ENCODE measurements around the gene ADAMTS19.
"Not testable (repeated sequence)": the region's sequence is repeated elsewhere in the genome, so short reads cannot be mapped to it uniquely, and the experiment has no call there.

The ADAMTS19 gene

GRCh38 chr5:129619782-129620181 is 159.7 kb downstream of the ADAMTS19 start:
- Histone ChIP-seq H3K4me1 (ENCODE audit: control insufficient read depth, insufficient read depth, low read length) (no peaks in the 10 kb centered on the region), H3K36me3 (ENCODE audit: control insufficient read depth, insufficient read depth, low read length) (no peaks in the 10 kb centered on the region), H3K9me3 (ENCODE audit: control insufficient read depth, low read length) (no peaks in the 10 kb centered on the region), H3K4me3 (ENCODE audit: insufficient read depth, low read depth, low read length) (no peak overlapping the region), H3K27me3 (ENCODE audit: control insufficient read depth, insufficient read depth, low read length, poor library complexity, severe bottlenecking) (no peaks in the 10 kb centered on the region), H3K27ac (ENCODE audit: insufficient read depth, low read depth, low read length, poor library complexity, severe bottlenecking) (no peak overlapping the region)
- 85 to 91% methylated on average over 2 of the region's 2 CpGs for WGBS, 2 experiments

- H3K27me3 ChIP-seq (ENCODE audit: control insufficient read depth, insufficient read depth, low read length, poor library complexity, severe bottlenecking), result no peaks in the 10 kb centered on the region
- H3K4me3 ChIP-seq (ENCODE audit: insufficient read depth, low read depth, low read length), result no peak overlapping the region
- no peaks in the 10 kb centered on the region for H3K9me3 ChIP-seq (ENCODE audit: control insufficient read depth, low read length)
- no peak overlapping the region for H3K27ac ChIP-seq (ENCODE audit: insufficient read depth, low read depth, low read length, poor library complexity, severe bottlenecking)
- H3K36me3 ChIP-seq (ENCODE audit: control insufficient read depth, insufficient read depth, low read length), result no peaks in the 10 kb centered on the region
- WGBS, 2 experiments, result 100% methylated on average over 1 of the region's 1 CpG; no CpG with 5 or more reads in 1 of the 2 experiments
- no peaks in the 10 kb centered on the region for H3K4me1 ChIP-seq (ENCODE audit: control insufficient read depth, insufficient read depth, low read length)
These were observed 162.4 kb downstream of the ADAMTS19 start for GRCh38 chr5:129622531-129622930.

- no peak overlapping the region for H3K4me3 ChIP-seq (ENCODE audit: insufficient read depth, low read depth, low read length)
- H3K27me3 ChIP-seq (ENCODE audit: control insufficient read depth, insufficient read depth, low read length, poor library complexity, severe bottlenecking), result no peaks in the 10 kb centered on the region
- H3K9me3 ChIP-seq (ENCODE audit: control insufficient read depth, low read length), result no peaks in the 10 kb centered on the region
- WGBS, 2 experiments, result 93 to 94% methylated on average over 1 of the region's 1 CpG
- no peaks in the 10 kb centered on the region for H3K4me1 ChIP-seq (ENCODE audit: control insufficient read depth, insufficient read depth, low read length)
- H3K27ac ChIP-seq (ENCODE audit: insufficient read depth, low read depth, low read length, poor library complexity, severe bottlenecking), result no peak overlapping the region
- no peaks in the 10 kb centered on the region for H3K36me3 ChIP-seq (ENCODE audit: control insufficient read depth, insufficient read depth, low read length)
These were observed 169.5 kb downstream of the ADAMTS19 start for GRCh38 chr5:129629575-129629974.

- Histone ChIP-seq H3K27me3 (ENCODE audit: control insufficient read depth, insufficient read depth, low read length, poor library complexity, severe bottlenecking) (no peaks in the 10 kb centered on the region), H3K36me3 (ENCODE audit: control insufficient read depth, insufficient read depth, low read length) (no peaks in the 10 kb centered on the region), H3K27ac (ENCODE audit: insufficient read depth, low read depth, low read length, poor library complexity, severe bottlenecking) (no peak overlapping the region), H3K4me3 (ENCODE audit: insufficient read depth, low read depth, low read length) (no peak overlapping the region), H3K4me1 (ENCODE audit: control insufficient read depth, insufficient read depth, low read length) (no peaks in the 10 kb centered on the region), H3K9me3 (ENCODE audit: control insufficient read depth, low read length) (peaks cover 2% of the 10 kb centered on the region)
- WGBS, 2 experiments, result 86 to 96% methylated on average over 2 of the region's 2 CpGs
These were observed 170.0 kb downstream of the ADAMTS19 start for GRCh38 chr5:129630101-129630500.

- Histone ChIP-seq H3K4me1 (ENCODE audit: control insufficient read depth, insufficient read depth, low read length) (no peaks in the 10 kb centered on the region), H3K9me3 (ENCODE audit: control insufficient read depth, low read length) (peaks cover 2% of the 10 kb centered on the region), H3K27me3 (ENCODE audit: control insufficient read depth, insufficient read depth, low read length, poor library complexity, severe bottlenecking) (no peaks in the 10 kb centered on the region), H3K4me3 (ENCODE audit: insufficient read depth, low read depth, low read length) (no peak overlapping the region), H3K36me3 (ENCODE audit: control insufficient read depth, insufficient read depth, low read length) (no peaks in the 10 kb centered on the region), H3K27ac (ENCODE audit: insufficient read depth, low read depth, low read length, poor library complexity, severe bottlenecking) (no peak overlapping the region)
These were observed 171.9 kb downstream of the ADAMTS19 start for GRCh38 chr5:129631961-129632360.

GRCh38 chr5:129637501-129637900 is 177.4 kb downstream of the ADAMTS19 start:
- H3K9me3 ChIP-seq (ENCODE audit: control insufficient read depth, low read length); H3K4me3 ChIP-seq (ENCODE audit: insufficient read depth, low read depth, low read length); H3K27ac ChIP-seq (ENCODE audit: insufficient read depth, low read depth, low read length, poor library complexity, severe bottlenecking); H3K4me1 ChIP-seq (ENCODE audit: control insufficient read depth, insufficient read depth, low read length); H3K27me3 ChIP-seq (ENCODE audit: control insufficient read depth, insufficient read depth, low read length, poor library complexity, severe bottlenecking); H3K36me3 ChIP-seq (ENCODE audit: control insufficient read depth, insufficient read depth, low read length): not testable (repeated sequence)
- WGBS, 2 experiments, result 89 to 93% methylated on average over 11 of the region's 11 CpGs

GRCh38 chr5:129639331-129639730 is 179.2 kb downstream of the ADAMTS19 start:
- WGBS, 2 experiments, result 89 to 90% methylated on average over 4 of the region's 4 CpGs
- H3K4me1 ChIP-seq (ENCODE audit: control insufficient read depth, insufficient read depth, low read length), result no peaks in the 10 kb centered on the region

GRCh38 chr5:129652349-129653056 is 192.4 kb downstream of the ADAMTS19 start:
- Histone ChIP-seq H3K9me3 (ENCODE audit: control insufficient read depth, low read length) (no peaks in the 10 kb centered on the region), H3K27ac (ENCODE audit: insufficient read depth, low read depth, low read length, poor library complexity, severe bottlenecking) (no peak overlapping the region), H3K27me3 (ENCODE audit: control insufficient read depth, insufficient read depth, low read length, poor library complexity, severe bottlenecking) (no peaks in the 10 kb centered on the region), H3K36me3 (ENCODE audit: control insufficient read depth, insufficient read depth, low read length) (peaks cover 4% of the 10 kb centered on the region), H3K4me1 (ENCODE audit: control insufficient read depth, insufficient read depth, low read length) (peaks cover 9% of the 10 kb centered on the region), H3K4me3 (ENCODE audit: insufficient read depth, low read depth, low read length) (no peak overlapping the region)
- WGBS, 2 experiments, result 95 to 100% methylated on average over 2 of the region's 2 CpGs

More at GRCh38 chr5:129639331-129639730, 179.2 kb downstream of the ADAMTS19 start:
- Histone ChIP-seq H3K27me3 (ENCODE audit: control insufficient read depth, insufficient read depth, low read length, poor library complexity, severe bottlenecking) (no peaks in the 10 kb centered on the region), H3K36me3 (ENCODE audit: control insufficient read depth, insufficient read depth, low read length) (no peaks in the 10 kb centered on the region), H3K4me3 (ENCODE audit: insufficient read depth, low read depth, low read length) (no peak overlapping the region), H3K27ac (ENCODE audit: insufficient read depth, low read depth, low read length, poor library complexity, severe bottlenecking) (no peak overlapping the region), H3K9me3 (ENCODE audit: control insufficient read depth, low read length) (peaks cover 2% of the 10 kb centered on the region)

GRCh38 chr5:129653057-129653375 is 192.9 kb downstream of the ADAMTS19 start:
- 92 to 95% methylated on average over 1 to 2 of the region's 2 CpGs for WGBS, 2 experiments
- Histone ChIP-seq H3K27ac (ENCODE audit: insufficient read depth, low read depth, low read length, poor library complexity, severe bottlenecking) (no peak overlapping the region), H3K36me3 (ENCODE audit: control insufficient read depth, insufficient read depth, low read length) (peaks cover 4% of the 10 kb centered on the region), H3K4me1 (ENCODE audit: control insufficient read depth, insufficient read depth, low read length) (peaks cover 11% of the 10 kb centered on the region), H3K27me3 (ENCODE audit: control insufficient read depth, insufficient read depth, low read length, poor library complexity, severe bottlenecking) (no peaks in the 10 kb centered on the region), H3K4me3 (ENCODE audit: insufficient read depth, low read depth, low read length) (no peak overlapping the region), H3K9me3 (ENCODE audit: control insufficient read depth, low read length) (no peaks in the 10 kb centered on the region)

GRCh38 chr5:129653442-129653841 is 193.3 kb downstream of the ADAMTS19 start:
- Histone ChIP-seq H3K4me1 (ENCODE audit: control insufficient read depth, insufficient read depth, low read length) (peaks cover 11% of the 10 kb centered on the region), H3K27me3 (ENCODE audit: control insufficient read depth, insufficient read depth, low read length, poor library complexity, severe bottlenecking) (no peaks in the 10 kb centered on the region), H3K4me3 (ENCODE audit: insufficient read depth, low read depth, low read length) (no peak overlapping the region), H3K27ac (ENCODE audit: insufficient read depth, low read depth, low read length, poor library complexity, severe bottlenecking) (no peak overlapping the region), H3K36me3 (ENCODE audit: control insufficient read depth, insufficient read depth, low read length) (peaks cover 4% of the 10 kb centered on the region), H3K9me3 (ENCODE audit: control insufficient read depth, low read length) (no peaks in the 10 kb centered on the region)
- 93 to 100% methylated on average over 4 of the region's 4 CpGs for WGBS, 2 experiments

- 33 to 56% methylated on average over 1 of the region's 2 CpGs for WGBS, 2 experiments
- peak overlapping the region; percentile 57 for H3K27ac ChIP-seq (ENCODE audit: insufficient read depth, low read depth, low read length, poor library complexity, severe bottlenecking)
- H3K4me3 ChIP-seq (ENCODE audit: insufficient read depth, low read depth, low read length), result no peak overlapping the region
- H3K27me3 ChIP-seq (ENCODE audit: control insufficient read depth, insufficient read depth, low read length, poor library complexity, severe bottlenecking), result no peaks in the 10 kb centered on the region
- peaks cover 11% of the 10 kb centered on the region for H3K4me1 ChIP-seq (ENCODE audit: control insufficient read depth, insufficient read depth, low read length)
- H3K9me3 ChIP-seq (ENCODE audit: control insufficient read depth, low read length), result no peaks in the 10 kb centered on the region
- no peaks in the 10 kb centered on the region for H3K36me3 ChIP-seq (ENCODE audit: control insufficient read depth, insufficient read depth, low read length)
These were observed 196.9 kb downstream of the ADAMTS19 start for GRCh38 chr5:129656952-129657351.
